Astrocyte of the hippocampus (primary cell): ENCODE data around the gene LRRC1.

Experiments
- DNase-seq: peaks from one replicate; pipeline ENCODE4 v3.0.0; 2011; ENCODE audit warnings: low read depth, low spot score

Gene LRRC1

DNA sequence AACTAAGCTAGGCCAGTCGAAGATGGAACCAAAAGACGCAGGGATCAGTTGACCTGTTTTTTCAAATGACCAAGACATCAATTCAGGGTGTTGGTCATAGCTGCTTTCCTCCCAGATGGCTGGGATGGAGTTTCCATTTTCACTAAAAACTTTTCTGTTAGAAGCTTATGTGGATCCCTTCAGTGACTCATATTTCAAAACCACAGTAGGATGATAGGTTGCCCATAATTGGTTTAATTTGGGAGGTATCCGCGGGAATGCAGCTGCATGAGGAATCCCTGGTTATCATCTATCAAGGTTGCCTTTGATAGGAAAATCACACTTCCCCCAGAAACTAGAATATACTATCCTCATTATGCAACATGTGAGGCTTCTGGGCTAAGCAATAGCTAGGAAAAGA lies 165.5 kb downstream of the LRRC1 start:
- DNase-seq: peak; percentile 44

DNA sequence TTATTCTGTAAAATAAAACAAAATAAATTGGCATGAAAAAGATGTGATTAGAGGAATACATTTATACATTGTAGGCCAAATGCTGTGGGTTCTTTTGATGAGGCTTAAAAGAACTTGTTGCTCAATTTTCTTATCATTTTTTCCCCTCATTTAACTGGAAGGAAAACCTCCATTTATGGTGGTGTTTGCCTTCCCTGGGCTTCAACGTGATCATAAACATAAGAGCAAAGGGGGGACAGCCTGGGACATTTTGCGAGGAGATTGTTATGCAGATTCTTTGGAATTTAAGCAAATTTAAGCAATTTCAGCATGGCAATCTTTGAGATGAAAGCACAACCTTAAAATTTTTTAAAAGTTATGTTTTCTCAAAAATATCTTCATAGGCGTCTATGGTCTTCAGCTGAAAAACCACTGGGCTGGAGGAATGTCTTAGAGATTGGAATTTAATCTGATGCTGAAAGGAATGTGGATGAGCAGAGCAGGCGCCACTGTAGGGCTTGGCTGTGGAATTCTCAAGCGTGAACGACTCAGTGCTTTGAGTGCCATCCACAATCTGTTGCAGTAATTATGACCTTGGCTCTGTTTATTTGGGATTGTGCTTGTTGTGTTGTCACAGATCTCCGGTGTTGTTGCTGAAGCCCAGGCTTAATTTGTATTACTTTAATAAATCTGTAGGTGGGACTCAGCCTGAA lies 167.0 kb downstream of the LRRC1 start:
- DNase-seq: peak; percentile 49

DNA sequence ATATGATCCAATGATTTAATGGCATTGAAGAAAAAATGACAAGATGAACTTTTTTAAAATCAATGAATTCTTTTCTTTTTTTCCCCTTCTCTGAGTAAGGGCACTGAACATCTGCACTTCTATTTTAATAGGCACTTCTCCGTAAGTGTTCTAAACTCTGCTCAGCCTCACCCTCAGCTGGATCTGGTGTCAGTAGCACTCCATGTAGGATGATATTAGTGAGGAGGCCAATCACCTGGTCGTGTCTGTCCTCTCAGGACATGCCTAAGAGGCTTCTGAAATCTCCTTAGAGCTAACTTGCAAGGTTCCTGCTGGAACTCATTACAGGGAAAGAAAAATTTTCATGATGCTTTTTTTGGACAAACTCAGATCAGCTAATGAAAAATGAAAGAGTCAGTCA lies 167.8 kb downstream of the LRRC1 start:
- no peak for DNase-seq

DNA sequence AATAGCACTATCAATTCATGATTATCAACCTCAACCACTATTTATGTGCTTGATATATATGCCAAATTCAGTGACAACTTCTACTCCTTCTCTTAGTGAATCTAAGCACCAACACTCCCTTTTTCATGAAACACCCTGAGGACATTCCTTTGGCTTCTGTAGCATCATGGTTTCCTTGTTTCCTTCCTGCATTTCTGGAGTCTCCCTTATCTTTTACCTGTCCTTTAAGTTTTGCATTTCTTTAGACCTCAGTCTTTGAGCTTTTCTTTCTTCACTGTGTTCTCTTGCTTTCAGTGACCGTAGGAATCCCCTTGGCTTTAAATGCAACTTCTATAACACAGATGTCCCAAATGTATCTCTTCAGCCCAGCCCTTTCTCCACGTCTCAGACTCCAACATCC lies 172.6 kb downstream of the LRRC1 start:
- DNase-seq: no peak
